Measurements from ENCODE around the gene FBXO42.
A peak's percentile ranks its signal among the peaks of the same experiment; 100 is the strongest.

Gene FBXO42

DNA sequence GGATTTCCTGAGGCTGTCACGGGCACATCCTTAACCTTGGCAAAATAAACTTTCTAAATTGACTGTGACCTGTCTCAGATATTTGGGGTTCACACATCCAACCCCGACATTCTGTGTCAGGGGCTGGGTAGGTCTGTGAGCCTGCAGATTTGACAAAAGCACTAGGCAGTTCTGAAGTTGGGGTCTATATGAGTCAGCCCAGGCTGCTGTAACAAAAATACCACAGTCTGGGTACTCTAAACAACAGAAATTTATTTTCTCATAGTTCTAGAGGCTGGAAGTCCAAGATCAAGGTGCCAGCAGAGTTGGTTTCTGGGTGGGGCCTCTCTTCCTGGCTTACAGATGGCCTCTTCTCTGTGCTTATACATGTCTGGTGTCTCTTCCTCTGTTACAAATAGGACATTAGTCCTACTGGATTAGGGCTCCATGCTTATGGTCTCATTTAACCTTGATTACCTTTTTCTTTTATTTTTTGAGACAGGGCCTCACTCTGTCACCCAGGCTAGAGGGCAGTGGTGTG lies 112.2 kb downstream of the FBXO42 start:
- TF ChIP-seq, protein P1, sequence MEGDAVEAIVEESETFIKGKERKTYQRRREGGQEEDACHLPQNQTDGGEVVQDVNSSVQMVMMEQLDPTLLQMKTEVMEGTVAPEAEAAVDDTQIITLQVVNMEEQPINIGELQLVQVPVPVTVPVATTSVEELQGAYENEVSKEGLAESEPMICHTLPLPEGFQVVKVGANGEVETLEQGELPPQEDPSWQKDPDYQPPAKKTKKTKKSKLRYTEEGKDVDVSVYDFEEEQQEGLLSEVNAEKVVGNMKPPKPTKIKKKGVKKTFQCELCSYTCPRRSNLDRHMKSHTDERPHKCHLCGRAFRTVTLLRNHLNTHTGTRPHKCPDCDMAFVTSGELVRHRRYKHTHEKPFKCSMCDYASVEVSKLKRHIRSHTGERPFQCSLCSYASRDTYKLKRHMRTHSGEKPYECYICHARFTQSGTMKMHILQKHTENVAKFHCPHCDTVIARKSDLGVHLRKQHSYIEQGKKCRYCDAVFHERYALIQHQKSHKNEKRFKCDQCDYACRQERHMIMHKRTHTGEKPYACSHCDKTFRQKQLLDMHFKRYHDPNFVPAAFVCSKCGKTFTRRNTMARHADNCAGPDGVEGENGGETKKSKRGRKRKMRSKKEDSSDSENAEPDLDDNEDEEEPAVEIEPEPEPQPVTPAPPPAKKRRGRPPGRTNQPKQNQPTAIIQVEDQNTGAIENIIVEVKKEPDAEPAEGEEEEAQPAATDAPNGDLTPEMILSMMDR (IDR thresholded peaks at IDR 0.05; ENCODE audit: low read depth, low read length, missing control alignments) = no peak
- no peak overlapping the region for H3K4me3 ChIP-seq (ENCODE audit: low read depth, low read length)
- in situ Hi-C loops (cut with HindIII; ENCODE audit: low sequenced_read_pairs) = no loop called here
- DNase-seq (ENCODE audit: low read depth) = no peak

DNA sequence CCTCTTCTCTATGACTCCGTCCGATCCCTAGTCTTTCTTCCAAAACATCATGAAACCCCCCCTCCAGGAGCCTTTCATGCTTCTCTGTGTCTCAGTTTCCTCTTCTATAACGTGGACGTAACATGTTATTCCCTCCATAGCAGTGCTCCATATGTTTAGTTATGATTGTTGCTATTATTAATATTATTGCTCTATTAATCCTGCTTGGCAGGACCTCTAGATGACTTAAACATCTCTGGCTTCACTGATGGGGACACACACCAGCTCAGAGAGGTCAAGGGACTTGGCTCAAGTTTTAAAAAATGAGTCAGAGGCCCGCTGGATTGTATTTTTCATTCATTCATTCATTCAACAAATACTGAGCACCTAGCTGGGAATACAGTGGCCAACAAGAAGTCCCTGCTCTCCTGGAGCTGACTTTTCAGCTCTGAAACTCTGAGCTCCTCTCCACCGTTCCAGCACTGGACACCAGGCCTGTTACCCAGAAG lies 114.9 kb downstream of the FBXO42 start:
- in situ Hi-C loops (cut with HindIII; ENCODE audit: low sequenced_read_pairs) = no loop called here
- no peak for DNase-seq (ENCODE audit: low read depth)
- TF ChIP-seq, protein P1 (IDR thresholded peaks at IDR 0.05; ENCODE audit: low read depth, low read length, missing control alignments) = no peak
- peak overlapping the region; percentile 64 for H3K4me3 ChIP-seq (ENCODE audit: low read depth, low read length)

DNA sequence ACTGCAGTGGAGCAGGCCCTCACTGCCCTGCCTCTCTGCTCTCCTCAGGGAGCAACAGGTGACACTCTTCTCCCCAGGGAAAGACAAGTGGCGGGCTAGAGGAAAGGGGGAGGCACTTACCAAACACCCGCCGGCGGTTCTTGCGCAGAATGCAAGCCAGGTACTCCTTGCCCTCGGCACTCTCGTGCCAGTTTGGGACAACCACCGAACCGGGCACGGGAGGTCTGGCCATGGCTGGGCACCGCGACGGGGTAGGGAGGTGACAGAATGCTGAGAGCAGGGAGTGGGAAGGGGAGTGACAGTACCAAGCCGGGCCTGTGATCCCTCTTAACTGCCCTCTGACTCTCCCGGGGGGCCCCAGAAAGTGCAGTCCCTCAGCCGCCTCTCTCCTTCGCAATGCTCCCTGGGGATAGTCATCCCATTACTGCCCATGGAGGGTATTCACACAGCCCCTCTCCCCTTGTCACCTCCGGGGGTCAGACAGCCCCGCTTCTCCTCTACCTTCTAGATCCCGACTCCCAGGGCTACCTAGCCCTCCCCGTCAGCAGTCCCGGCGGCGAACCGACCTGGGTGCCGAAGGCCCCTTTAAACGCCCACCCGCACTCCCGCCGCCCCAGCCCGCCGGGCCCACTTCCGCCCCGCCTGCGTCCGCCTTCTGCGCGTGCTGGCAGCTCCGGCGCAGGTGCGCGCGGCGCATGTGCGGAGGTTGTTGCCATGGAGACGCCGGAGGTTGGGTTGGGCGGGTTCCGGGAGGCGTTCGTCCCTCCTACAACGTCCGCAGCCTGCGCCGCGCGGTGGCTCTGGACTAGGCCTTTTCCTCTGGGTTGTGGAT lies 115.6 kb downstream of the FBXO42 start, which contains the start of gene CPLANE2:
Gene CPLANE2, minus strand, starts transcription at position 673 of the 832 bp plus-strand sequence. Its CDS starts 441 bp downstream, at position 232.
- in situ Hi-C loops (cut with HindIII; ENCODE audit: low sequenced_read_pairs) = no loop called here
- DNase-seq (ENCODE audit: low read depth) = peak; percentile 67
- TF ChIP-seq, protein P1 (IDR thresholded peaks at IDR 0.05; ENCODE audit: low read depth, low read length, missing control alignments) = no peak
- H3K4me3 ChIP-seq (ENCODE audit: low read depth, low read length) = peak within 1 kb of the TSS; percentile 64

DNA sequence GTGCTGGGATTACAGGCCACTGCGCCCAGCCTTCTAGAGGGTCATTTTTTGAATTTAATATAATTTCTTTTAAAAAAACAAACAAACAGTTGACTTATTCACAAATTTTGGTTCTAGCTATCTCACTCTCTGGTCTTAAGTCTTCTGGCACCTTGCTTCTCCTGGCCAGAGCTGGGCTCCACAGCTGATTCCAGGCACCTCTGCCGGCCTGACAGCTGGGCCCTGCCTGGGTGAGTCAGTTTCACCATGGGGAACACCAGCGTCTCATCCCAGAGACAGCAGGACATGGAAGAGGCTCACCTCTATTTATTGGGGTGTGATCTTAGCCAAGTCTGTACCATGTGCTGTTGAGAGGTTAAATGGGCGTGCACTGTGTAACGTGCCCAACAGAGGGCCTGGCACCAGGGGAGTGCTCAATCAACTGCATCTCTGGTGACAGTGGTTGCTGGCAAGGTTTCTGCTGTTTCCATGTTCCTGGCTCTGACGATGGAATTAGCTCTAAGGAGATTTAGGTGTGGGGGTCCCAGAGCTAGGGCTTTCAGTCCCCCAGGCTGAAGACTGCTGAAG lies 116.3 kb downstream of the FBXO42 start:
- no peak for DNase-seq (ENCODE audit: low read depth)
- peak overlapping the region; percentile 64 for H3K4me3 ChIP-seq (ENCODE audit: low read depth, low read length)
- in situ Hi-C loops (cut with HindIII; ENCODE audit: low sequenced_read_pairs) = no loop called here
- TF ChIP-seq, protein P1 (IDR thresholded peaks at IDR 0.05; ENCODE audit: low read depth, low read length, missing control alignments) = no peak

DNA sequence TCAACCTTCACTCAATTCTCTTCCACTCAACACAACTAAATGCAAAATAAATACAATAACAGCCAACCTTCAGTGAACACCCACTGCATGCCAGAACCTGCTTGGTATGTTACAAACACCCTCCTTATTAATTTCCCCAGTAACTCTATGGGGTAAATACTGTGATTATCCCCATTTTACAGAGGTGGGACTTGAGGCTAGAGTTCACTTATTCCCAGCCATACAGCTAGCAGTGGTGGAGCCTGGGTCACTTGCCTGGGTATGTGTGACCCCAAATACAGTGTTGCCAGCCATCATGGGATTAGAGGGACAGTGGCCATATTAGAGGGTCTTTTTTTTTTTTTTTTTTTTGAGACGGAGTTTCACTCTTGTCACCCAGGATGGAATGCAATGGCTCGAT lies 116.9 kb downstream of the FBXO42 start:
- TF ChIP-seq, protein P1 (IDR thresholded peaks at IDR 0.05; ENCODE audit: low read depth, low read length, missing control alignments) = no peak
- DNase-seq (ENCODE audit: low read depth) = no peak
- in situ Hi-C loops (cut with HindIII; ENCODE audit: low sequenced_read_pairs) = no loop called here
- no peak overlapping the region for H3K4me3 ChIP-seq (ENCODE audit: low read depth, low read length)

DNA sequence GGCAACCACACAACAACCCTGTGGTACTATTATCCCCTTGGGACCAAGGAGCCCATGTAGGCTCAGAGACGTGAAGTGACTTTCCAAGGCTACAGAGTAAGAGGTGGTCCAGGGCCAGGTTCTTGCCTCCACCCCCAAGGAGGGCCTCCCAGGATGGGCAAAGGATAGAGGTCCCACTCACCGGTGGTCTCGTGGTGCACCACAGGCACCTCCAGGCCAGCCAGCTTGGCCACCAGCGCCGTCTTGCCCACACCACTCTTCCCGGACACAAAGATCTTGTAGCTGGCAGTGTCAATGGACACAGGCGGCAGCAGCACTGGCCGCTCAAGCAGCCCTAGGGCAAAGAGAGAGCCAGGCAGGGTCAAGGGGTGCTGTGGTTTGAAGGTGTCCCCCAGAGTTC lies 118.8 kb downstream of the FBXO42 start:
- TF ChIP-seq, protein P1 (IDR thresholded peaks at IDR 0.05; ENCODE audit: low read depth, low read length, missing control alignments) = no peak
- no peak overlapping the region for H3K4me3 ChIP-seq (ENCODE audit: low read depth, low read length)
- in situ Hi-C loops (cut with HindIII; ENCODE audit: low sequenced_read_pairs) = no loop called here
- DNase-seq (ENCODE audit: low read depth) = no peak
